ENCODE measurements around the gene OR11H6.
A peak's percentile ranks its signal among the peaks of the same experiment; 100 is the strongest.
"Not testable (repeated sequence)": the region's sequence is repeated elsewhere in the genome, so short reads cannot be mapped to it uniquely, and the experiment has no call there.

Gene OR11H6

GRCh38 chr14:20228681-20229080, 5.2 kb downstream of the OR11H6 start, which contains the start of gene OR11H7:
OR11H7 (plus strand) TSS chr14:20228981.
- DNase-seq, result no peak
- in situ Hi-C loops (cut with HindIII; ENCODE audit: low pct_ligation_motif_present, low pct_unique_long_range_greater_than_20kb, low sequenced_read_pairs), result no loop called here

- in situ Hi-C loops (cut with HindIII; ENCODE audit: low pct_ligation_motif_present, low pct_unique_long_range_greater_than_20kb, low sequenced_read_pairs); DNase-seq: not testable (repeated sequence)
Observed at GRCh38 chr14:20235415-20235814, 11.9 kb downstream of the OR11H6 start.

- peak; percentile 39 for DNase-seq
- in situ Hi-C loops (cut with HindIII; ENCODE audit: low pct_ligation_motif_present, low pct_unique_long_range_greater_than_20kb, low sequenced_read_pairs), result no loop called here
Observed at GRCh38 chr14:20247646-20248246, 24.2 kb downstream of the OR11H6 start.

- peak; percentile 4 for DNase-seq
- in situ Hi-C loops (cut with HindIII; ENCODE audit: low pct_ligation_motif_present, low pct_unique_long_range_greater_than_20kb, low sequenced_read_pairs), result no loop called here
Observed at GRCh38 chr14:20262642-20263128, 39.2 kb downstream of the OR11H6 start.

GRCh38 chr14:20264361-20264760, 40.9 kb downstream of the OR11H6 start:
- in situ Hi-C loops (cut with HindIII; ENCODE audit: low pct_ligation_motif_present, low pct_unique_long_range_greater_than_20kb, low sequenced_read_pairs); DNase-seq: not testable (repeated sequence)

GRCh38 chr14:20274062-20274461, 50.6 kb downstream of the OR11H6 start:
- DNase-seq, result no peak
- in situ Hi-C loops (cut with HindIII; ENCODE audit: low pct_ligation_motif_present, low pct_unique_long_range_greater_than_20kb, low sequenced_read_pairs), result no loop called here

Measured in ACHN (cell line).